Glutamatergic neuron (in vitro differentiated cells): ENCODE results near the gene R3HDM1. TPM values are rescaled to one million over a fixed set of nuclear protein-coding genes. Genes with fewer than 3 reads are reported as not detected.

Experiments
- DNase-seq: peaks from one replicate; pipeline ENCODE4 v3.0.0; 2022
- H3K27ac Mint-ChIP-seq: one replicate; pipeline ENCODE4 v1.8.0; 2020; ENCODE audit warnings: mild to moderate bottlenecking, mixed read lengths, inconsistent platforms; ENCODE audit not compliant: unreplicated experiment
- H3K27me3 Mint-ChIP-seq: one replicate; pipeline ENCODE4 v1.8.0; 2020; ENCODE audit warnings: mild to moderate bottlenecking, moderate library complexity, mixed read lengths, inconsistent platforms; ENCODE audit not compliant: unreplicated experiment
- H3K36me3 Mint-ChIP-seq: one replicate; pipeline ENCODE4 v1.8.0; 2020; ENCODE audit warnings: mild to moderate bottlenecking, mixed read lengths, inconsistent platforms; ENCODE audit not compliant: unreplicated experiment
- H3K4me1 Mint-ChIP-seq: one replicate; pipeline ENCODE4 v1.8.0; 2020; ENCODE audit warnings: mild to moderate bottlenecking, low read depth, mixed read lengths, inconsistent platforms; ENCODE audit not compliant: unreplicated experiment
- H3K4me3 Mint-ChIP-seq: one replicate; pipeline ENCODE4 v1.8.0; 2020; ENCODE audit warnings: mild to moderate bottlenecking, mixed read lengths, inconsistent platforms; ENCODE audit not compliant: unreplicated experiment
- H3K9me3 Mint-ChIP-seq: one replicate; pipeline ENCODE4 v1.8.0; 2020; ENCODE audit warnings: mild to moderate bottlenecking, moderate library complexity, mixed read lengths, inconsistent platforms; ENCODE audit not compliant: unreplicated experiment
- CTCF ChIP-seq: fragments of 200-600 bp; sonication (generic); IDR thresholded peaks from one replicate; pipeline ENCODE4 v1.5.0; 2021; ENCODE audit not compliant: partially characterized antibody, unreplicated experiment
- total RNA-seq: library from RNA; stranded (reverse); fragmentation: NEBNext Ultra II Directional; extraction: Animal tissue kit (Norgen Biotek cat#: 25700); gene quantifications from one replicate; pipeline ENCODE4 v1.2.1, GENCODE V29; 2021; ENCODE audit not compliant: unreplicated experiment

R3HDM1 gene
- total RNA-seq, 1 donor from 2014 or later: 57.7 TPM

DNA sequence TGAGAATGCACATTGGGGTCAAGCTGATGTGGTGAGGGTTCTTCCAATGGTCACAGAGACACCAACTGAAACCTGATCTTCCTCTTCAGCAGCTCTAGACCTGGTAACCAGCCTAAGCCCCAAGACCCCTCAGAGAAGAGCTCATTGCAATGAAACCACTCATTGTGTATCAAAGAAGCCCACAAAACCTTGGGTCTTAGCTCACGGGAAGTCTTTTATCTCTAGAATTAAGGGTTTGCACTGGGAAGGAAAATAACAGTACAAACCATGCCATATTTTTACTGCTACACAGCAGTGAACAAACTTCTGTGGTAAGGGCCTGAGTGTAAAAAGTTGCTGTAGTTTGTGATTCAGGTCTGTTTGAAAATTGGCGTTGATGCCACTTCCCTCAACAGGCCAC, 201.8 kb downstream of the R3HDM1 start:
- TF ChIP-seq CTCF: no peak
- H3K27me3 Mint-ChIP-seq: no peaks in the 10 kb centered on the region
- H3K4me1 Mint-ChIP-seq: no peaks in the 10 kb centered on the region
- no peaks in the 10 kb centered on the region for H3K36me3 Mint-ChIP-seq
- DNase-seq: no peak
- no peak overlapping the region for H3K4me3 Mint-ChIP-seq
- no peak overlapping the region for H3K27ac Mint-ChIP-seq
- H3K9me3 Mint-ChIP-seq: peaks cover 2% of the 10 kb centered on the region

DNA sequence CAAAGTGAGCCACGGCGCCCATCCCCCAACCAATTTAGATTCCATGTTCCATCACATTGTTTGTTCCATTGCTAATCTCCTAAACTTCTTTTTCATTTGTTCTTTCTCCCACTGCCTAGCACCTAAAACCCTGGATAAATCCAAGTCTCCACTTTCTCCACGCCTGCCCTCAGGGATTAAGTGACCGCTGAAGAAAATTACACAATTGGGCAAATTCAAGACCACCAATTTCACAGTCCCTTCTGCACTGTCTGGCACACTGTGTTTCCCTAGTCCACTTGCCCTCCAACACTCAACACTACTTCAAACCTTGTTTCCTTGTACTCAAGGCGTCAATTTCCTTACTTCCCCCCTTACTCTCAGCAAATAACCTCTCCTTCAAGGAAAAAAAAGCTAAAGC, 205.3 kb downstream of the R3HDM1 start:
- Mint-ChIP-seq H3K36me3 (no peaks in the 10 kb centered on the region), H3K27ac (no peak overlapping the region), H3K9me3 (peaks cover 2% of the 10 kb centered on the region), H3K4me1 (no peaks in the 10 kb centered on the region), H3K4me3 (no peak overlapping the region), H3K27me3 (no peaks in the 10 kb centered on the region)
- TF ChIP-seq CTCF: no peak
- DNase-seq: no peak

DNA sequence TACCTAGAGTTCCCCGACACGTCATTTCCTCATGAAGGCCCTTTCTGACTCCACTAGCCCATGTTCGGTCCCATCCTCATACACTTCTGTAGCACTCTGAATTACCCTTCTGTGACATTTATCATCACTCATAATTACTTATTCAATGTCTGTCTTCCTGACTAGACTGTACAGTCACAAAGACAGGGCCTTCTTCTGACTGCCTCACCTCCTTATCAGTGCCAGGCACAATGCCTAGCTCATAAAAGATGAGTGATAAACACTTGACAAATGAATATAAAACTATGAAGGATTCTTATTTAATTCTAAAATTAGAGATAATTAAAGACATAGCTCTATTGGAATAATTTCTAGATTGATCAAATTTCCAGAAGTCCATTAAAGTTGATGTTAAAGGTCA, 208.9 kb downstream of the R3HDM1 start:
- Mint-ChIP-seq H3K27ac (no peak overlapping the region), H3K27me3 (peaks cover 5% of the 10 kb centered on the region), H3K9me3 (peaks cover 8% of the 10 kb centered on the region), H3K4me1 (peaks cover 10% of the 10 kb centered on the region), H3K4me3 (no peak overlapping the region), H3K36me3 (no peaks in the 10 kb centered on the region)
- no peak for TF ChIP-seq CTCF
- DNase-seq: no peak

DNA sequence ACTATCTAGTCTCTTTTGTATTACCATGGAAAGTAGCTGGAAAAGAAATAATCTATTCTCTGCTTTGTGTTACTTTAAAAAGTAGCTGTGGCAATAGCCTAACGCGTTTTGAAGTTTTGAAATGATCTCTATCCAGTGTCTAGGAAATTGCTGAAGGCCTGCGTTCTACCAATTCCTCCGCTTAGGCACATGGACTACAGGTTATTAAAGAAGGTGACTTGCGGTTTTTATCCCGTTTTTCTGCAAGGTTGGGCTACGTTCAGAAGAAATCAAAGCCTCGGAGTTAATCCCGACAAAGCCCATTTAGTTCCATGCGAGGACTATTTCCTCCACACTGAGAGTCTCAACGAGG, 209.7 kb downstream of the R3HDM1 start:
- Mint-ChIP-seq H3K27me3 (peaks cover 5% of the 10 kb centered on the region), H3K4me3 (peak overlapping the region; percentile 65), H3K9me3 (peaks cover 8% of the 10 kb centered on the region), H3K4me1 (peaks cover 12% of the 10 kb centered on the region), H3K36me3 (no peaks in the 10 kb centered on the region), H3K27ac (peak overlapping the region; percentile 84)
- no peak for DNase-seq
- no peak for TF ChIP-seq CTCF

- Mint-ChIP-seq H3K27ac (peak within 1 kb of the TSS; percentile 99), H3K4me1 (peaks cover 18% of the 10 kb centered on the region), H3K9me3 (peaks cover 6% of the 10 kb centered on the region), H3K27me3 (peaks cover 5% of the 10 kb centered on the region), H3K4me3 (peak within 1 kb of the TSS; percentile 94), H3K36me3 (no peaks in the 10 kb centered on the region)
- DNase-seq: peak; percentile 94
- peak; percentile 75 for TF ChIP-seq CTCF
Observed at GRCh38 chr2:135741395-135742324, 210.4 kb downstream of the R3HDM1 start, which contains the start of gene UBXN4. TSS of gene UBXN4 (plus strand) at chr2:135741855. CDS start at chr2:135741930, 75 bp downstream.
